HG03439 (cell line): ENCODE results near the gene SPTBN5.
"Not testable (repeated sequence)": the region's sequence is repeated elsewhere in the genome, so short reads cannot be mapped to it uniquely, and the experiment has no call there.

Experiments
- ATAC-seq: cut with Tn5 transposase; IDR thresholded peaks from one replicate; pipeline ENCODE4 v1.9.1; 2021; ENCODE audit warnings: mild to moderate bottlenecking, moderate library complexity; ENCODE audit not compliant: unreplicated experiment

SPTBN5 gene

DNA sequence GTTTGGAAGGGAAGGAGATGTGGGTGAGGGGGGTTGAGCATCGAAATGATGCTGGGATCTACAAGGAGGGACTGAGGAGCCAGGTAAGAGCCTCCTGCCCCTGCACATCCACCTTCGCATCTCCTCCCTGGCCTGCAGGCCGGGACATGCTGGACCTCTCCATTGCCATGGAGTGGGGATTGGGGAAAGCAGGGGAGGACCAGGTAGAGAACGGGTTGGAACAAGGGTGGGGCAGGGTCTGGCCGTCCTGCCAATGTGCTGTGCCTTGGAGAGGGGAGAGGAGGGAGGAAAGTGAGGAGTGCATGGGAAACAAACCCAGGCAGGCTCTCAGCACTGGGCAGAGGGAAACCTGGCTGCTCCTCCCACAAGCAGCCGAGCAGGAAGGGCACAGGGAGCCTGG lies 44.6 kb downstream of the SPTBN5 start:
- ATAC-seq = no peak

DNA sequence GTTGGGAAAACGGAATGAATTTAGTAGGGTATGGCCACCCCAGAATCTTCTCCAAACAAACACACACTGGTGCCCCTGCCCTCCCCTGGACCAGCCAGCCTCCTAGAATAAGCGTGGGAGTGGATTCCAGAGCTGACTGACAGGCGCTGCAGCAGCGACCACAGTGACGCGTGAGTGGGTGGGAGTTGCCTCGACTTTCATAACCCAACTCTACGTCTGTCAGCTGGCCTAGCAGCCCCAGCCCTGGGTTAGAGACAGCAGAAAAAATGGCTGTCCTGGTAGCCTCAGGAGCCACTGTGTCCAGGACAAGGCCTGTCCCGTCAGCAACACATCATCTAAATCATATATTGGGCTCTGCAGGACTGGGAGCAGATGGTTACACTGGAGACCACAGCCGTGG lies 45.2 kb downstream of the SPTBN5 start:
- no peak for ATAC-seq

DNA sequence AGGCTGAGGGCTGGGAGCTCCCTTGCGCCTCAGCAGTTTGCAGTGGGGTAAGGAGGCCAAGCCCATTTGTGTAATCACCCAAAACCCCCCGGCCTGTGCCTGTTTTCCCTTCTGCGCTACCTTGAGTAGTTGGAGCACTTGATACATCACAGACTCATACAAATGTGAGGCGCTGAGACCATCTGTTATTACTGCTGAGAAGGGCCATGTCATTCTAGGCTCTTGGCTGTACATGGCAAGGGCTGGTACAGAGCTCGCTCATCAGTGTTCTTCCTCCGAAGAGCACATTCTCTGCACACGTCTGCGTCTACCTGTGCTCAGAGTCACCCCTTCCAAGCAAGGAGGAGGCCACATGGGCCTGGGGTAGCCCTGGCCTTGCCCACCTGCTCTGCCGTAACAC lies 45.9 kb downstream of the SPTBN5 start:
- no peak for ATAC-seq

DNA sequence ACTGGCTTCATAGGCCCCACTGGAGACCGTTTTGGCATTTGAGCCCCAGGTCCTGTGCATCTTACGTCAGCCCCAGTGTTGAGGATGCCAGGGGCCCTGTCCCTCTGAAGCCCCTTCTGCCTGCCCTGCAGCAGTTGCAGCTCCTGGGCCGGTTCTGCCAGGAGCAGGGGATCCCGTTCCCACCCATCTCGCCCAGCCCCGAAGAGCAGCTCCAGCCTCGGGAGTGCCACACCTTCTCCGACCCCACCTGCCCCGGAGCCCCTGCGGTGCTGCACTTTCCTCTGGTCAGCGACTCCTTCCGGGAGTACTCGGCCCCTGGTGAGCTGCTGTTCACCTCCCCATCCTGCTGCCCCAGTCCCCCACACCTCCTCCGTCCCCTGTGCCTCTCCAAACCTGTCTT lies 46.6 kb downstream of the SPTBN5 start:
- no peak for ATAC-seq

DNA sequence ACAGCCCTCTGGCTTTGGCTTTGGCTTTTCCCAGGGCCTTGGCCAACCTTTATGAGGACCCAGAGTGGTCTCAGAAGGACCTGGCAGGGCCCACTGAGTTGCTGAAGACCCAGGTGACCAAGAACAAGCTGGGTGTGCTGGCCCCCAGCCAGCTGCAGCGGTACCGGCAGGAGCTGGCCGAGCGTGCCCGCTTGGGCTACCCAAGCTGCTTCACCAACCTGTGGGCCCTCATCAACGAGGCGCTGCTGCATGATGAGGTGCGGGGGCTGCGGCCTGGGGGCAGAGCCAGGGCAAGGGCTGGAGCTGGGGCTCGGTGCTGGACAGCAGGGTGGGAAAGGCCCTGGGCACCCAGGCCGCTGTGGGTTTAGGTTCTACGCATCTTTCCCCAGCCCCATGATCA lies 49.0 kb downstream of the SPTBN5 start:
- ATAC-seq = no peak

DNA sequence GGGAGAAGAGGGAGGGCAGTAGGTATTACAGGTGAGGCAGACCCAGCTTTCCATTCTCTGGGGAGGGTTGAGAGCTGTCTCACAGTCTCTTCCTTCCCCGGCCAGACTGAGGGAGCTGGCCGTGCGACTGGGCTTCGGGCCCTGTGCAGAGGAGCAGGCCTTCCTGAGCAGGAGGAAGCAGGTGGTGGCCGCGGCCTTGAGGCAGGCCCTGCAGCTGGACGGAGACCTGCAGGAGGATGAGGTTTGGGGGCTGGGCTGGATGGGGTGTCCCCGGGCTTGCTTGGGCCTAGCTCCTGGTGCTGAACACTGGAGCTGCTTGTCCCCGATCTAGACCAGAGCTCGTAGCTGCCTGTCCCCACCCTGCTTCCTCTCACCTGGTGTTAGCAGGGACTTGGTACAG lies 50.3 kb downstream of the SPTBN5 start:
- ATAC-seq = no peak

DNA sequence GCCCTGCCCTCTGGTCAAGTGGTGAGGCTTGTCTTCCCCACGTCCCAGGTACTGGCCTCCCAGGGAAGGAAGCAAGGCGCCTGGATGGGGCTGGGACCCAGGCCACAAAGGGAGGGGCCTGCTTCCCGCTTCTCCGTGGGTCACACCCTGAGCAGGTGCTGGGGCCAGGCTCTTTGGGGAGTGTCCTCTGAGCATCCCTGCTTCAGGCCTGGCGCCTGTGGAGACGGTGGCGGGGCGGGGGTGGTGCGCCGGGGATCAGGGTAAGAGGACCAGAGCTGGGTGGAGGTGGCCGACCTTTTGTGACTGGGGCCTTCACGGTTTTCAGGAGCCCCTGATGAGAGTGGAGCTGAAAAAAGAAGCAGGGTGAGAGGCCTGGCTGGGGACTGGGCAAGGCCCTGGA lies 51.6 kb downstream of the SPTBN5 start:
- no peak for ATAC-seq

DNA sequence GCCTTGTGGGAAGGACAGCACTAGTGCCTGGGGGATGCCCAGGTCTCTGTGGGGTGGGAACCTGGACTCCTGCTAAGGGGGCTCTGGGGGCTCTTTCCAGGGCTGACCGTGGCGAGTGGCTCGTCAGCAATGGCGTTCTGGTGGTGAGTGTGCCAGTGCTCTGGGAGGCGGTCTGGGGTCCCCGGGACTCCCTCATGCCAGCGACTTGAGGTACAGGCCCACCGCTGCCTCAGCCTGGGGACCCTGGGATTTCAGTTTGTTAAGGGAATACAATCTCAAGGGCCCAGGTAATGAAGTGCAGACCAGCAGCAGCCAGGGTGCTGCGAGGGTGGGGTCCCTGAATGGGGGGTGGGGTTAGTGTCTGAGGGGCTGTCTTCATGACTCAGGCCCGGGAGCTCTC lies 52.7 kb downstream of the SPTBN5 start:
- no peak for ATAC-seq

DNA sequence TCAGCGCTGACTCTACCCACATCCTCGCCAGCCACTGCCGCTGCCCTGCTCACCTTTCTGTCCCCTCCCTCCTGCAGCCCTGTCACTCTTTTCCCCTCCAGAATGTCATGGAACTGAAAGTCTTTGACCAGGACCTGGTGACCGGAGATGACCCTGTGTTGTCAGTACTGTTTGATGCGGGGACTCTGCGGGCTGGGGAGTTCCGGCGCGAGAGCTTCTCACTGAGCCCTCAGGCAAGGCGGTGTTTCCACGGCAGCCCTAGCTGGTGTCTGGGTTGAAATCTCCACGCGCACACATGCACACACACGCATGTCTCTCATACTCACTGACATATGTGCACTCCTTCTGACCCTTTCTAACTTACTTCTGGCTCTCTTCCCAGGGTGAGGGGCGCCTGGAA lies 53.2 kb downstream of the SPTBN5 start:
- no peak for ATAC-seq

DNA sequence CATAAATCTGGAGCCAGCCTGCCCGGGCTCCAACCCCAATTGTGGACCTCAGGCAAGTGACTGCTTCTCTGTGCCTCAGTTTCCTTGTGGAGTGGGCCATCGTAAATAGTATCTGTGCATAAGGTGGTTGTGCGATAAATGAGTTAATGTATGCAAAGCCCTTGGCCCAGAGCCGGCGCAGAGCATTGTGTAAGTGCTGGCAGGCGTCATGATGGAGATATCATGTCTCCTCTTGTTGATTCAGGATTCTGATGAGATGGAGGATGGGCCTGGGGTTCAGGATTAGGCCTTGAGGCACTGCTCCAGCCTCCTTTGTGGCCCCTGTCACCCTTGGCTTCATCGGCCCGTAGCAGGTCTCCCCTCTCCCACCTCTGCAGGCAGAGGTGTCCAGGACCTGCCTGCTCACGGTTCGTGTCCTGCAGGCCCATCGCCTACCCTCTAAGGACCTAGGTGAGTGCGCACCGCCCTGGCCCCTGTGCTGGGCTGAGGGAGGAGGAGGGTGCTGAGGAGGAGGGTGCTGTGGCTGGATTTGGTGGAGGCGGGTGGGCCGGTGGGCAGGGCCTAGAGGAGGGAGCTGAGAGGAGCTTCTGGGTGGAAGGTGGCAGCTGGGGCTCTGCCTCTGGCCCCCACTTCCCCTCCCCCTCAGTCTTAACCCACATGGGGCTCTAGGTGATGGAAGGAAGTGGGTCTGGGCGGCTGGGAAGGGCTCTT lies 53.9 kb downstream of the SPTBN5 start:
- no peak for ATAC-seq

DNA sequence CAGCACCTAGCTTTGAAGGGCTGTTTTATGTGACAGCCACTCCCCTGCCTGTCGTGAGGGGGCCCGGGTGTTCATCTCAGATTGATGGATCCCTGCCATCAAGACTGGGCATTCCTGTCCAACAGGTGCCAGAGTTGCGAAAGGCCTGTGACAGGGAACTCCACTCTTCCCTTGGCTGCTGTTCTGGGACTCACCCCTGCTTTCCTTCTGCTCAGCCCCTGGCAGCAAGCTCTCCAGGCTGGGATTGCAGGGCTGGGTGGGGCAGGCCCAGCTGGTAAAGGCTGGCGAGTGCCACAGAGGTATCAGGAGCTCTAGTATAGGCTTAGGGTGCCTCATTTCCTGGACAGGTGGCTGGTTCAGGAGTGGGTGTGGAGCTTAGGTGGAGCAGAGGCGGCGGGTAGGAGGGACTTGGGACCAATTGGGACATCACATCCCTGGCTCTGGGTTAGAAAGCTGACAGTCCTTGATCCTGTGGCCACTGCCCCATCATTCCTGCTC lies 55.4 kb downstream of the SPTBN5 start, which contains the start of gene PLA2G4B:
Gene PLA2G4B, plus strand, starts transcription at position 448 of the 498 bp plus-strand sequence. CDS start 67 bp downstream, outside the sequence.
- no peak for ATAC-seq

DNA sequence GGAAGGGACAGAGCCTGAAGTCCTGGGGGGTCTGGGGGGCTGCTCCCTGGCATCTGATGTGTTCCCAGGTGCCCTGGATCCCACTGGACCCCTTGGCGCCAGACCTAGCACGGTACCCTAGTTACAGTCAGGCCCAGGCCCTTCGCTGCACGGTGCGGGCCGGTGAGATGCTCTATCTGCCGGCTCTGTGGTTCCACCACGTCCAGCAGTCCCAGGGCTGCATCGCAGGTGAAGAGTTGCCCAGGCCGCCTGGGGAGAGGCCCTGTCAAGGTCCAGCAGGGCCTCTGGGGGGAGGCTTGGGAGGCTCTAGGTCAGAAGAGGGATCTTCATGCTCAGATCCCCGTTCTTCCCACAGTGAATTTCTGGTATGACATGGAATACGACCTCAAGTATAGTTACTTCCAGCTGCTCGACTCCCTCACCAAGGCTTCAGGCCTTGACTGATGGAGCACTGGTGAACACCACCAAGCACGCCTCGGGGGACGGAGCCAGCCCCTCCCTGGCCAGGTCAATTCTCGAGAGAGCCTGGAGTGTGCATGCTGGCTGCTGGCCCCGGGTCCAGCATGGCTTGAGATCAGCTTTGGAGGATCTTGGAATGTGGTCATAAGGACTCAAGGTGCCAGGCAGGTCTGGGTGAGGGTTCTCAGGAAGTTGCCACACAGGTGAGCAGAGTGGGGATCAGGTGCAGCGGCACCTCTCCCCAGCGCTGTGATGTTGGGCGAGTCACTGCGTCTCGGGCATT lies 57.0 kb downstream of the SPTBN5 start:
- no peak for ATAC-seq

DNA sequence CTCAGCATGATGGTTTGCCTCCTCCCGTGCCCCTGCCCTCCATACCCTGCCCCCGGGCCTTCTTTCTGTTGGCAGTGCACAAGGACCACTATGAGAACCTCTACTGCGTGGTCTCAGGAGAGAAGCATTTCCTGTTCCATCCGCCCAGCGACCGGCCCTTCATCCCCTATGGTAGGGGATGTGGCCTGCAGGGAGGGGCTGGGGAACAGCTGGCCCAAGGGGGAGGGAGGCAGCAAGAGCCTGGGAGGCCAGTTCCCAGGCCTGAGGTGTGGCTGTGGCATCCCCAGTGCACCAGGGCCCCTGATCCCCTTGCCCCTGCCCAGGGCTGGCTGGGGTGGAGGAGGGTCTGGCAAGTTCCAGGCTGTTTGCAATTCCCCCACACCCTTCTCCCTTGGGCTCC lies 57.8 kb downstream of the SPTBN5 start:
- ATAC-seq = no peak

DNA sequence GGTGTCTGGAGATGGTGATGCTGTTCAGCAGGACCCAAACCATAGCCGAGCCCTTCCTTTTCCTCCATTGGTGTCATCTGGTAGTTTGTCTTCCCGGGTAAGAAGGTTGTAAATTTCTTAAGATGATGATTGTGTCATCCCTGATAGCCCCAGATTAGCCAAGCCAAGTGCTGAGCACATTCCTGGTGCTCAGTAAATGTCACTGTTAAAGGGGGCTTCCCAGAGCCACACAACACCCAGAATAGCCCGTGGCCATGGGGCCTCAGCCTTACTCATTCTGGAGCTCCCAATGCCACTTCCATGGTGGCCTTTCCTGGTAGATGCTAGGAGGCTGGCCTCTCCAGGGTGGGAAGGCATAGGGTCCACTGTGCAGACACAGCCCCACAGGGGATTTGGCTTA lies 59.8 kb downstream of the SPTBN5 start:
- no peak for ATAC-seq

DNA sequence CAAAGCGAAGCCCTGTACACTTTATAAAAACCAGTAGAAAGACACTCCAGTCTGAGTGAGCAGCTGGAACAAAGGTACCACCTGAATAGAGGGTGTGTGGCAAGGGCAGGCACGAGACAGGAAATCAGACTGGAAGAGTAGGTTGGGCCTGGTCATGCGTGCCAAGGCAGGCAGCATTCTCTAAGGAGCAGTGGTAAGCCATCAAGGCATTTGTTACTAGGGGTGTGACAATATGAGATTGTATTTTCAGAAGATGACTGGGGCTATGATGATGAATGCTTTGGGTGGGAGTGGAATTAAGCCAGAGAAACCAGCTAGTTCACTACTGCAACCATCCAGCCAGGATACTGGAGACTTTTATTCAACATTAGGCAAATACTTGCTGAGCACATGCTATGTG lies 61.0 kb downstream of the SPTBN5 start:
- no peak for ATAC-seq

DNA sequence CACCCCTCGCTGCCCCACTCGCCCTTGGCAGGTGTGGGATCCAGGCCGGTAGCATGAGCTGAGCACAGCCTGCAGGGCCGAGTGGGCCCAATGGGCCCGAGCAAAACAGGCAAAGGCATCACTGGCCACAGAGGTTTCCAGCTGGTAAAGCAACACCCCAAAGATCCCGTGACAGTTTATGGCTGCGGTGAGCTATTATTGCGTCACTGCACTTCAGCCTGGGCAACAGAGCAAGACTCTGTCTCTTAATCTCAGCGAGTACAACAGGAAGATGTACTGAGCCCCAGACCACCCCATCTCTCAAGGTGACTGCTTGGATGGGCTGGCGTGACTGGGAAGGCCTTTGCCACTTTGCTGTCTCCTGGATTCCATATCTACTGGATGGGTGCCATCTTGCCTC lies 61.6 kb downstream of the SPTBN5 start:
- ATAC-seq = no peak

DNA sequence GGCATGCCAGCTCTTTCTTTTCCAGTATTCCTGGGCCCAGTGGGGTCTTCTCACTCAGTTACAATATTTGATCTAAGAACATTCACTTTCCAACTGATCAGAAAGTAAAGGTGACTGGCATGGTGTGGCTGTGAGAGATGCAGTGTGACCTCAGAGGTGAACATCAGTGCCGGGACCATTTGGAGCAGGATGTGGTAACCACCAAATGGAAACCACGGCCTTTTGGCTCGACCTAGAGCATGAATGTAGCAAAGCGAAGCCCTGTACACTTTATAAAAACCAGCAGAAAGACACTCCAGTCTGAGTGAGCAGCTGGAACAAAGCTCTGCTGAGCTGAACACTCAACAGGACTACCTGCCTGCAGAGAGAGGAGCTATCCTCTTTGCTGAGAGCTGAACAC lies 62.6 kb downstream of the SPTBN5 start:
- ATAC-seq = not testable (repeated sequence)

DNA sequence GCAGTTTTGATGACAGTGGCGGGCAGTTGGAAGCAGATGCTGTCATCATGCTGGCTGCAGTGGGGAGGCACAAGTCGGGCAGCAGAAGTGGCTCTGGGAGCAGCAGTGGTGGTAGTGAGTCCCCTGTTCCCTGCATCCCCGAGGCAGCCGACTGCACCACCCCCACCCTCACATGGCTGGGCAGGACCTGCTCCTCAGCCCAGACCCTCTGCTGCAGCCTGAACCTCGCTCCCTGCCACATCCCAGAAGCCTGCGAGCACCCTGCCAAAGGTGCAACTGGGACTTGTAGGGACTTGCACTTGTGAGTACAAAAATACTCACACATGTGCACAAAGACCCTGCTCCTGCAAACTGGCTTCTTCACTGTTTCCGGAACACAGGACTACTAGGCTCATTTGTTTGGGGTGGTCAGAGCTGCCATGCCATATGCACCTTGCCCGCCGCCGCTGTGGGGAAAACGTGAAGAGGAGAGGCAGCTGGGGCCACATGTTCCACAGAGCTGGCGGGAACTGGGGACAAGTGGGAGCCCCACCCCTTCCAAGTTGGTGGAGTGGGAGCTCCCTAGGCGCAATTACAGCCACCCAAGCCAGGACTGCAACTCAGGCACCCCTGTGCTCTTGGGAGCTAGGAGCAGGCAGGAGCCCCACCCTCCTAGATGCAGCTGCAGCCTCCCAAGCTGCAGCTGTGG lies 63.8 kb downstream of the SPTBN5 start:
- ATAC-seq = no peak

DNA sequence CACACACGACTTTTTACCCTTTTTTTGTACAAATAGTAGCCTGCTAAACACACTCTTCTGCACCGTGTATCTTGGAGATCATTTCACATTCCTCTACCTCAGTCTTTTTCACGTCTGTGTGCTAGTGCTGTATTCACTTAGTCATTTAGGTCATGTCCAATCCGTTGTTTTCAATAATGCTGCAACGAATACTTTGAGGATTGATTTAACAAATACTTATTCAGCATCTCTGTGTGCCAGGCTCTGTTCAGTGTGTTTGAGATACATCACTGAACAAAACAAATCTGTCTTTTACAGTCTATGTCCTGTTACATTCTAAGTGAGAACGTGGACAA lies 65.1 kb downstream of the SPTBN5 start:
- no peak for ATAC-seq

DNA sequence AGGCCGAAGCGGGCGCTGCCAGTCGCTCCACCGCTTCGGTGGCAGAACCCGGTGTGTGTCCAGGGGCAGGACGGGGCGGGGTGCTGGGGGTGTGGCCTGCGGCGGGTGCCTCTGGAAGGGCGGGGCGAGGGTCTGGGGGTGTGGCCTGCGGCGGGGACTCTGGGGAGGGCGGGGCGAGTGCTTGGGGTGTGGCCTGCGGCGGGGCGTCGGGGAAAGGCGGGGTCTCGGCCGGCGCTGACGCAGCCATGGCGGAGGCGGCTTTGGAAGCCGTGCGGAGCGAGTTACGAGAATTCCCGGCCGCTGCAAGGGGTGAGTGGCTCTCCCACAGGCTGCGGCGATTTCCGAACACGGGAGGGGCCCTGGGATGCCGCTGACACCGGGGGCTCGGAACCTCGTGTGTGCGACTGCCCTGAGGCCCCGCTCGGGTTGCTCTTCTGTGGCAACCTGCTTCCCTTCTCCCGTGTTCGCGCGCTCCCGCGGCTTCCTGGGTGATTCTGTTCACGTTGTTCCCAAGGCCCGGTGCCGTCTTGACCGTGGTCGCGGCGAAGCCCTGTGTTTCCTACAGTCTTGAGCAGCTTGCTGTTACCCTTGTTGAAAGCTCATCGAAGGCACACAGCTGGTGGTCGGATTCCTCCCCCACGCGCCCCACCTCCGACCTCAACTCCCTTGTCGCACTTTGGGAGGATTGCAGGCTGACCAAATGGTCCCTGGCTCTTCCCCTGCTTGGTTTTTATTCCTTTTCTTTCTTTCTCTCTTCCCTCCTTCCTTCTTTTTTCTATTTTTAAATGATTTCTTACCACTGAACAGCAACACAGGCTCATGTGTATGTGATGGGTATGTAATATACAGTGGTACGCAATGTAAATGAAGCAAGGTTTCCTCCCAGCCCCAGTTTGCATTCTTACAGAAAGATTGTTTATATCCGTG lies 65.7 kb downstream of the SPTBN5 start, which contains the start of gene JMJD7:
Gene JMJD7, plus strand, starts transcription at position 213 of the 927 bp plus-strand sequence. Its CDS starts 33 bp downstream, at position 246.
- ATAC-seq = peak; percentile 75
